ENCODE results near the gene SLC41A1.
"Not testable (repeated sequence)": the region's sequence is repeated elsewhere in the genome, so short reads cannot be mapped to it uniquely, and the experiment has no call there.

The SLC41A1 gene

DNA sequence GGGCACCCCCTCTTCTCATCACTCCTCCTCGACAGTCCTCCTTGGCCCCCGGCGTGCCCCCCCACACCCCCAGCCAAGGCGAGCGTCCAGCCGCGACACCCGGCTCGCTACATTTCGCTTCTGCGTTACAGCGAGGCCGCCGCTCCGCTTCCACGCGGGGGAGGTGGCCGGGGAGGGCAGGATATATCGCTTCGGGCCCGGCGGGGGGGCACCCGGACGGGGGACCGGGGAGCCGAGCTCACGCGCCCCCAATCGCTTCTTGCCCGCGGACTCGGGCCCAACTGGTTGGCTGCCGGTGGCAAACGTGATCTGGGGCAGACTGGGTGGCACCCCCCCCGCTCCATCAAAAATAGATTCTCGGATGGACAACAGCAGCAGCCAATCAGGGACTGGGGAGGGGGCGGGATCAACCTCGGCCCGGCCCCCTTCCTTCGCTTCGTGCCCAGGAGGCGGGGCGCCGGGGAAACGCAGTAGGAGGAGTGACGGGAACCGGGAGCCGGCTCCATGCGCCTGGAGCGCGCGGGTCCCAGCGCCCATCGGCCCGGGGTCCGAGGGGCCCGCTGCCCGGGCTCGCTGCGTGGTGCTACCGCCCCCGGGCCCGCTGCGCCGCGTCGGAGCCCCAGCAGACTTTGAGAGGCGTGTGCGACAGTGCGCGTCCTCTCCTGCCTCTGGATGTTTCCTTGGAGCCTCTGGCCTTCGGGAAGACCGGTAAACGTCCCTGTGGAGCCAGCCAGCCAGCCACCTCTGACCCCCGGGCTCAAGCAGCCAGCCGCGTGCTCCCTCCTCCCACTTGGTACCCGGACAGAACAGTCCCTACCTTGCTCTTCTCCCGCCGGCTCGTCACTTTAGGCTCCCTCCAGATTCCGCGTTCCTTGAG is at the start of gene SLC41A1:
SLC41A1 (minus strand) TSS at position 321 of the 877 bp plus-strand sequence. CDS start 2,757 bp downstream, outside the sequence.
- DNase-seq, result peak; percentile 90

DNA sequence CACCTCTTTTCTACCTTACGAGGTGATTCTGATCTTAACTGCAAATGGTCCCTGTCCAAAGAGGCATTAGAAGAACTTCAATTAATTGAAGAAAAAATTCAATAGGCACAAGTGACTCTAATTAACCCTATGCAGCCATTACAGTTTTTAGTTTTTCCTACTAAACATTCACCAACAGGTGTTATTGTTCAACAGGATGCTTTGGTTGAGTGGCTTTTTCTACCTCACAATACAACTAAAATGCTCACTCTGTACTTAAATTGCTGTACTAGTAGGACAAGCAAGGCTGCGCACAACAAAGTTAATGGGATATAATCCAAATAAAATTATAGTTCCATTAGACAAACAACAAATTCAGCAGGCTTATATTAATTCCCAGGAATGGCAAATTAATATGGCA is 48.5 kb upstream of the SLC41A1 start:
- no peak for DNase-seq

DNA sequence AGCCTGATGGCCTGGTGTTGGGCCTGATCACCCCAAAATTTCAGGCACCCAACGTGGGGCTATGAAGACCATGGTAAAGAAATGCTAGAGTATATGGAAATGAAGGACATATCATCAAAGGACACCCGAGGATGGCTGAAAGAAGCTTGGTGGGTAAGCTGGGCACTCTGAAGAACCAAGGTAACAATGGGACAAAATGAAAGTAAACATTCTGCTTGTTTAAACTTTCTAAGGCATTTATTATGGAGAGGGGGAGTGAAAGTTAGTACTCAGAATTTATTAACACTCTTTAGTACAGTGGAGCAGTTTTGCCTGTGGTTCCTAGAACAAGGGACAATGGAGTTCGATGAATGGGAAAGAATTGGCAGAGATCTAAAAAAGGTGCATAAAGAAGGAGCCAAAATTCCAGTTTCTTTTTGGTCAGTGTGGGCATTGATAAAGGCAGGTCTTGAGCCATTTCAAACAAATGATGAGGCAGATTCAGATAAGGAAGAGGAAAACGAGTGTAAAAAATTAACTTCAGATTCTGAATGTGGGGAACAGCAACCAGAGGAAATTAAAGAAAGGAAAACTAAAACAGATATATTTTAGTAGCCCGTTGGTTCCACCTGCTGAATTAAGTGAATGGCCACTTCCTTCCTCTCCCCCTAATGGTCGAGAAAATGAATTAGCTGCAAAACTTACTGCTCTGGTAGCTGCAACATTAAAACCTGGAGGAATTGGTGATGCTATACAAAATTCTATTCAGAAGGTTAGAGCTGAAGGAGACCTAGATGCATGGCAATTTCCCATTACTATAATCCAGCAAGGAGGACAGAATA is 45.4 kb upstream of the SLC41A1 start:
- DNase-seq, result no peak

- not testable (repeated sequence) for DNase-seq
Measured at GRCh38 chr1:205857501-205857900, 44.5 kb upstream of the SLC41A1 start.

DNA sequence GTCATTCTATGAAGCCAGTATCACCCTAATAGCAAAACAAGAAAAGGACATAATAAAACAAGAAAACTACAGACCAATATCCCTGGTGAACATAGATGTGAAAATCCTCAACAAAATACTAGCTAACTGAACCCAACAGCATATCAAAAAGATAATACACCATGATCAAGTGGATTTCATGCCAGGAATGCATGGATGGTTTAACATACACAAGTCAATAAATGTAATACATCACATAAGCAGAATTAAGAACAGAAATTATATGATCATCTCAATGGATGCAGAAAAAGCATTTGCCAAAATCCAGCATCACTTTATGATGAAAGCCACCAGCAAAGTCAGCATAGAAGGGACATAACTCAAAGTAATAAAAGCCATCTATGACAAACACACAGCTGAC is 43.4 kb upstream of the SLC41A1 start:
- no peak for DNase-seq

DNA sequence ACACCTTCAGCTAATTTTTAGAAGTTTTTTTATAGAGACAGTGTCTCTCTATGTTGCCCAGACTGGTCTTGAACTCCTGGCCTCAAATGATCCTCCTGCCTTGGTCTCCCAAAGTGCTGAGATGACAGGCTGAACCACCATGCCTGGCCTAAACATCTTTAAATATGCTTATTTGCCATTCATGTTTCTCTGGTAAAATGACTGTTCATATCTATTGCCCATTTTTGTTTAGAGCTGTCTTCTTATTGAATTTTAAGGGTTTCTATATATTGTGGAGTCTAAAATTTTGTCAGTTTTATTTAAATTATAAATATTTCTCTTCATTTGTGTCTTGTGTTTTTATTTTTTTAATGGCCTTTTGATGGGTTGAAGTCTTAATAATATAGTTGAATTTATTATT is 40.0 kb upstream of the SLC41A1 start:
- DNase-seq, result no peak

GRCh38 chr1:205851993-205852392 is 39.0 kb upstream of the SLC41A1 start:
- no peak for DNase-seq

DNA sequence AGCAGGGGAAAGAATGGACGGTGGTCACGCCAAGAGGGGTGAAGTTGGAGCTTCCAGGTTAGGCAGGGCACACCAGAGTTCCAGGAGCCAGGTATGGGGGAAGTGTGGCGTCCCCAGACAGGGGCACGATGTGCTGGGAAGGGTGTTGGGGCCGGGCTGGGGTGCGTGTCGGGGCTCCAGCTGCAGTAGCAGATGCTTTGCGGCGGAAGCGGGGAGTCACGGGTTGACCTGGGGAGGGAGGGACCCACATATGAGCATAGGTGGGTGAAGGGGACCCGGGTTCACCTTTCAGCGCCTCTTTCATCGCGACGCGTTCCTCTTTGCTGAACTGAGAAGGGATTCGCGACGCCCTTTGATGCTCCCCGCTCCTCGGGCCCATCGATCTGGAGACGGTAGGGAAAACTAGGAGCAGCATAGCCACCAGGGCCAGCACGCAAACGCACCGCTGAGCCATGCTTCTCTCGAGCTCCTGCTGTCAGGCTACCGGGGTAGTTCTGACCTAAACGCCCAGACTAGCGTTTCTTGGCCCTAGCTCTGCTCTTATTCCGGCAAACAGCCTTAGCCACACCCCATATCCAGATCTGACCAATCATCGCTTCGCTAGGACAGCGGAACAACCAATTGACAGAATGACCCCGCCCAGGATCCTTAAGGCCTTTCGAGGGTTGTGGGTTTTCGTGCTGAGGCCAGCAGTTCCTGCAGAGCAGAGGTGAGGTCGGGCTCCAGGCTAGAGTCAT is 36.8 kb upstream of the SLC41A1 start, which contains the start of gene PM20D1:
PM20D1 (minus strand) TSS at position 514 of the 737 bp plus-strand sequence; CDS start at position 454, 60 bp downstream.
- DNase-seq, result no peak

DNA sequence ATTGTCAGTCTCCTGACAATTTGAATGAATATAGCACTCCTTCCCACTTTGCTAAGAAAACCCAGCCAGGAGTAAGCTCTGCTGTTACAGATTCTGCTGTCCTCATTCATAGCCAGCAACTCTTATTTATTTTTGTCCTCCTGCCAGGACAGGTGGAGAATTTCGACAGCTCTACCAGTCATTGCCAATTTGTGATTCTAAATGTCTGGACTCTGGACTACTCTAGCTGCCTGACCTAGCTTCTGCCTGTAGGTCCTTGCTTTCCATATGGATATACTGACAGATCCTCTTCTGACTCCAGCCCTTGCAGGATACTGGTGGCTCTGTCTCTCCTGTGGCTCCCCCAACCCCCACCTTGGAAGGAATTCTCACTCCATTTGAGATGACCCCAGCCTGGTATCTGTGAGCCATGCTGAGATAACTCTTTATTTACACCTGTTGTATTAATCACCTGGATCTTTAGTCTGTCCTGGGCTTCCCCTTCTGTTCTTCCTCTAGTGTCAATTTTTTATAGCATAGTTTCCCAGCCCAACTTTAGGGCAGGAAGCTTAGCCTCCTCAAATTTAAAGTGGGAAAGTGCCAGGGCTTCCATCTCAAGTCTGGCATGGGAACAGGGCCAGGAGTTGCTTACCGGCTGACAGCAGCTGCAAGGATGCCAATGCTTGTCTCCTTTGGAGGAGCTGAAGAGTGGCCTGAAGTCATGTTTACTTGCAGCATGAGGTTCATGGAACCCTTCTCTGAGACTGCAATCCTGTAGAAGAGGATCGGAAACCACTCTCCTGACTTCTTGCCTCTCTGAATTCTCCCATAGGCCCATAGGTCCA is 30.2 kb upstream of the SLC41A1 start:
- DNase-seq, result peak; percentile 22

- no peak for DNase-seq
Measured at GRCh38 chr1:205842229-205842628, 29.2 kb upstream of the SLC41A1 start.

DNA sequence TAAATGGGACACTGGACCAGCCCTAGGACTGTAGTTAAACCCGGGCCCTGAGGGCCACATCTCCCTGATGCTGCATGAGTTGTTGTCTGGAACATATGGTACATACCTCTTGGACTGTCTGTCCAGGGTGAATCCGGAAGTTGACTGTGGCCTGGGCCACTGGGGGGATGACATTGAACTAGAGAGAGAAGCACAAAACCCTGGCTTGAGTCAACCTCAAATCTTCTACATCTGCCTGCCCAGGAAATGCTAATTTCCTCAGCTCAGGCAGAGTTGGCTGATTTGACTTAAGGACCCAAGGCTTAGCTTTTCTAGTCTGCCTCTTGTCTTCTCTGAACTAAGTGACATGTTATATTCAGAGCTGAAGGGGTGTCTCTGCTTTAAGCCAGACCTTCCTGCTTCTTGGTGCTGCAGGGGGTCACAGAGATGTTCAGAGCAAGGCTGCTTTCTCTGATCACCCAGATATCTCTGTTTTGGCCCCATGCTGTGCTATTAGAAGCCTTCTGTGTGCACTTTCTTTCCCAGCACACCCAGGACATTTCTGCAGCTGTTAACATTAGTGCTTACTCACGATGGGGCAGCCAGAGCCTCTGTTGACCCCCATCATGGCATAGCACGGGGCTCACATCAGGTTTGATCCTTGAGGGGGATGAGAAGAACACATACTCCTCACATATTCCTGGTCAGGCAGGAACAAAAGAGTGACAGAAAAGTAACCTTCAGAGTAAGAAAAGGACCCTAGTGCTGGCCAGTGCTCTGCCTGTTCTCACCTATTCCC is 27.3 kb upstream of the SLC41A1 start:
- DNase-seq, result no peak

- no peak for DNase-seq
Measured at GRCh38 chr1:205837382-205837970, 24.5 kb upstream of the SLC41A1 start.

GRCh38 chr1:205834751-205835150 is 21.8 kb upstream of the SLC41A1 start:
- no peak for DNase-seq

DNA sequence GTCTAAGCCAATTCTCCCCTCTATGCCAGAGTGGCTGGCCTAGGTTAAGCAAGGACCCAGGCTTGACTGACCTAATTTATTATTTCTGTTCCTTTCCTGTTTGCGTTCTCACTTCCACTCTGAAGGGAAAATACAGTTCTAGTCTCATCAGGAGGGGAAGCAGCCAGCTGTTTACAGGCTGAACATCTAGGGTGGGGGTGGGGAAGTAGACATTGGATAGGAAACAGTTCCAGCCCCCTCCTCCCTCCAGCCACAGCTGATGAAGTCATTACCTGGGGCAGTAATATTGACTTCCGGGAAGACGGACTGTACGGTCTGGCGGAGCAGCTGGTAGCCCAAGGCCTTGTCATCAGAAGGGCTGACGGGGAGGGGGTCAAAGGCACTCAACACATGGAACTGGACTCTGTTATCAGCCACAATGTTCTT is 19.3 kb upstream of the SLC41A1 start:
- DNase-seq, result no peak

DNA sequence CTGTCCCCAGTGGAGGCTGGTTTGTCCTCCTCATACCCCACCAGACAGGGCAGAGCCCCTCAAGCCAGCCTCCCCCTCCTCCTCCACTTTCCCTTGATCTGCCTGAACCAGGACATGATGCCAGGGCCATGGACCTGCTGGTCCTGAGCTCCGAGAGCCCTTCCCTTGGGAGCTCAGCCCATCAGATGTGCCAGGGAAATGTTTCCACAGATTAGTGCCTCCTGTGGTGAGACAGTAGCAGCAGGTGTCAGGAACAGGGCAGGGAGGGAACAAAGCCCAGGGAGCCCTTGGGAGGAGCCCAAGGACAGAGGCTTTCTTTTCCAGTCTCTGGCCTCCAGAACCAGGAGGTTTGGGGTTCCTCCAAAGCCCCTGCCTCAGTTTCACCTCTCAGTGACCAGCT is 14.6 kb upstream of the SLC41A1 start:
- no peak for DNase-seq

- DNase-seq, result no peak
Measured at GRCh38 chr1:205826995-205827394, 14.0 kb upstream of the SLC41A1 start.

DNA sequence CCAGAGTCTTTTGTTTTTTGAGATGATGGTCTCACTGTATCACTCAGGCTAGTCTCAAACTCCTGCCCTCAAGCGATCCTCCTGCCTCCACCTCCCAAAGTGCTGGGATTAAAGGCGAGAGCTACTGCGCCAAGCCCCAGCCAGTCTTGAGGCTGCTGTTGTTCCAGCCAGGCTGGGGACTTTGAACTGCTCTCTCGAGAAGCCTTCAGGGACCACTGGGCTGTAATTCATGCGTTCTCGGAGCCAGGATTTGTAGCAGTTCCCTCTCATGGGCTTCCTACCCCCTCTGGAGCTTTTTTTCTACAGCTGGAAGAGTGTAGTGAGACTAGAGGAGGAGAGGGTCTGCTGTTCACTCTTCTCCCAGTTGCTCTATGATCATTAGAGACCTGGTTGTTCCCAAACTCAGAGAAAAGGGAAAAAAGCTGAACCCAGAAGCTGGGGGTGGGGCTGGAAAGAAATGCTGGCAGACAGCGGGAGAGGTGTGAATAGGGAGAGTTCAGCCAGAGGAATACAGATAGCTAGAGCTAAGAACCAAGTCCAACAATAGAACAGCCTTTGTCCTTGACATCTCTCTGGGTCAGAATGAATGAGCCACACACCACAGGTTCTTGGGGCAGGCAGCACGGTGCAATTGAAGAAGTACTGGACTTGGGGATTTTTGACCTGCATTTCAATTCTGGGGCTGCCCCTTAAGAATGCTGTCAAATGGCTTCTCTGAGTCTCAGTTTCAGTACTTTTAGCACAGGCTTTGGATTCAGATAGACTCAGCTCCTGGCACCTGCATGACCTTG is 13.2 kb upstream of the SLC41A1 start:
- no peak for DNase-seq

DNA sequence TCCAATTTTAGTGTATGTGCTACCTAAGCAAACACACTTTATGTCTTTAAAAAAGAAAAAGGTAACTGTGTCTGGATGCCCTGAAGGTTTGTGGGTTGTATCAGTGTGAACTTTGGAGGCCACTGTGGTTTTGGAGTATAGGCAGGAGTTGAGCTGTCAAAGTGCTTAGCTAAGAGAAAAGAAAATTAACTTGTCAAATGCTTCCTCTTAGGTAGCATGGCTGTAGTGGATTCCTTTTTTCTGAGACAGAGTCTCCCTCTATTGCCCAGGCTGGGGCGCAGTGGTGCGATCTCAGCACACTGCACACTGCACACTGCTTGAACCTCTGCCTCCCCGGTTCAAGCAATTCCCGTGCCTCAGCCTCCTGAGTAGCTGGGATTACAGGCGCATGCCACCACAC is 11.2 kb upstream of the SLC41A1 start:
- no peak for DNase-seq

DNA sequence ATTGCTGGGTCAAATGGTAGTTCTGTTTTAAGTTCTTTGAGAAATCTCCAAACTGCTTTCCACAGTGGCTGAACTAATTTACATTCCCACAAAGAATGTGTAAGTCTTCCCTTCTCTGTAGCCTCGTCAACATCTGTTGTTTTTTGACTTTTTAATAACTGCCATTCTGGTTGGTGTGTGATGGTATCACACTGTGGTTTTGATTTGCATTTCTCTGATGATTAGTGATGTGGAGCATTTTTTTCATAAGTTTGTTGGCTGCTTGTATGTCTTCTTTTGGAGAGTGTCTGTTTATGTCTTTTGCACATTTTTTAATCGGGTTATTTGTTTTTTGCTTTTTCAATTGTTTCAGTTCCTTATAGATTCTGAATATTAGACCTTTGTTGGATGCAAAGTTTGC is 10.3 kb upstream of the SLC41A1 start:
- DNase-seq, result not testable (repeated sequence)

DNA sequence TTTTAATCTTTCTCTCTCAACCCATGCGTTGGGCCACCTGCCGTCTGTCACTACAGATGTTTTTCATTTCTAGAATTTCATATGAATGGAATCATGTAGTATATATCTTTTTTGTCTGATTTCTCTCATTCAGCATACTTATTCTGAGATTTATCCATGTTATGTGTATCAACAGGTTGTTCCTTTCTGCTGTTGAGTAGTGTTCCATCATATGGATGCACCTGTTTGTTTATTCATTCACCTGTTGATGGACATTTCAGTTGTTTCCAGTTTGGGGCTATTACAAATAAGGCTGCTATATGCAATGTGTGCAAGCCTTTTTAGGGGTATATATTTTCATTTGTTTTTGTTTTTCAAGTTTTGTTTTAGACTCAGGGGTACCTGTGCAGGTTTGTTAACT is 9.4 kb upstream of the SLC41A1 start:
- DNase-seq, result no peak
